GM18499 (cell line): ENCODE results near the gene ACO1.

ENCODE experiments used
- ATAC-seq: cut with Tn5 transposase; IDR thresholded peaks from one replicate; pipeline ENCODE4 v1.9.1; 2021; ENCODE audit warnings: moderate number of reproducible peaks; ENCODE audit not compliant: insufficient read depth, unreplicated experiment

Gene ACO1

DNA sequence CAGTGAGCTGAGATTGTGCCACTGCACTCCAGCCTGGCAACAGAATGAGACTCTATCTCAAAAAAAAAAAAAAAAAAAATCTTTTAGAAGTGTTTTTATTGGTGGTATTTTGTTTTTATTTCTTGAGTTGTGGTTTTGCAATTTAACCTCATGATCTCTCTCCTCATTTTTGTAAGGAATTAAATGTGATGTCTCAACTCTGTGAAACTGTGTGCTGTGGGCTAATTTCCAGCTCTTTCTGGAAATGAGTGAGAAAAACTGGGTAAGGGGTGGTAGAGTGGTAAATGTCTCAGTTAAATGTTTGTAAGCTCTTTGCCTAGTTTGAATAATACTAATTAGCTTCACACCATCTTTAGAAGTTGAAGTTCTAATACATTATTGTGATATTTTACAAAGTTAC lies 29.0 kb downstream of the ACO1 start:
- ATAC-seq, result no peak

DNA sequence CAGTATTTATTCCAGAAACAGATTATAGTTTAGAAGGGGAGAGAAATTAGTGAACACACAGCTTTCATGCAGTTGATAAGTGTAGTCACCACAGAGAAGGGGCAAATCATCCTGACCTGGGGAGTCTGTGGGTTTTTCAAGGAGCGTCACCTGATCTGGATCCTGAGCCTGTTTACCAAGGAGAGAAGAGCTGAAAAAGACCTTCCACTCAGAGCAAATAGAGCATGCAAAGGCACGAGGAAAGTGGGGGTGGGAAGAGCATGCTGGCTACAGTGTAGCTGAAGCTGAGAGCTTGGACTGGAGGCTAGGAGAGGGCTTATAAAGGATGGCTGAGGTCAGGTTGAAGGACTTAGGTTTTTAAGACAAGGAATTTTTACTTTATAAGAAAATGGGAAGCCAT lies 30.4 kb downstream of the ACO1 start:
- no peak for ATAC-seq

DNA sequence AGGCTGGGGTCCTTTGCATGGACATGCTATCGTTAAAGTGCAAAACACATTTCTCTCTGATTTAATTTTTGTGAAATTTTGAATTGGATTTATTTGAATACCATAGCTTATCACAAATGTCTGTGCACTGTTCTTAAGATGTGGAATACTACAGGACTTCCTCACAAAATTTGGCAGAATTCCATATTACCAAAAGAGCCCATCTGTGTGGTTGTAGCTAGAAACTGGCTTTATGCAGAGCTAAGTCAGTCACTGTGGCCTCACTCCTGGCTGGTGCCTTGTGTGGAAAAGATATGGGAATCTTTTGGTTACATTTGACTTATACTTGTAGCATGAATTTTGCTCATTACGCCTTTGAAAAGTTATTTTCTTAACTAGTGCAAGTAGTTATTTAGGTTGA lies 35.5 kb downstream of the ACO1 start:
- ATAC-seq, result no peak

DNA sequence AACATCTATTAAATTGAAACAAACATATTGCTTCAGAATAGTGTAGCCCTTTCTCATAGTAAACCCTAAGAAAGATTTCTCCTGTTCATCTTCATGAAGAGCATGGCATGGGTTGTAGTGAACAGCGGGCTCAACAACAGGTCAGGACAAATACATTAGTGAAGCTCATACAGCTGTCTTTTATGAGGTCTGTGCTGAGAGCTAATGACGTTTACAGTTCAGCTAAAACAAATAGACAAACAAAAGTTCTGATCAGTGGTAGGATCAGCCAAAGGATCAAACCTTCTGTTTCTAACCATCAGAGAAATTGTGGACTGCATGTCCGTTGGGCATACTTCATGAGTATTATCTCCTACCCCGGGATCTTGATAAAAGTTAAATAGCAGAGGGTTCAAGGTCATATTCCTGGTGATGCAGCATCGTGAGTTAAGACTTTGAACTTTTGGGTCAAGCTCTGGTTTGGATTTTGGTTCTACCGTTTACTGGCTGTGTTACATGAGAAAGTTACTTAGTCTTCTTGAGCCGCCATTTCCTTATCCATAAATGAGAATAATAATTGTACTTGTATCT lies 37.9 kb downstream of the ACO1 start:
- no peak for ATAC-seq

DNA sequence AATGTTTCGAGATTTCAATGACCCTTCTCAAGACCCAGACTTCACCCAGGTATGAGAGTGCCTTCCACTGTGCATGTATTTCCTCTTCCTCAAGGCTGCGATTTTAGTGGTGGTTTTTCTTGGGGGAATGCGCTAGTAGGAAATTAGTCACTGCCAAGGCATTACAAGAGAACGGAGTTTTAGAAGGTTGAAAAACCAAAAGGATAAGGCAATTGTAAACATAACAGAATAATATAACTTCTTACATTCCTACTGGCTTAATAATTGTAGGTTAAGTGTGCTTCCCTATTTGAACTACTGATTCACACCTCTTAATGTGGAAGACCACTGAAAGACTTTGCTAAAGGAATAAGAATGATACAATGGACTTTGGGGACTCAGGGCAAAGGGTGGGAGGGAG lies 38.9 kb downstream of the ACO1 start:
- no peak for ATAC-seq

DNA sequence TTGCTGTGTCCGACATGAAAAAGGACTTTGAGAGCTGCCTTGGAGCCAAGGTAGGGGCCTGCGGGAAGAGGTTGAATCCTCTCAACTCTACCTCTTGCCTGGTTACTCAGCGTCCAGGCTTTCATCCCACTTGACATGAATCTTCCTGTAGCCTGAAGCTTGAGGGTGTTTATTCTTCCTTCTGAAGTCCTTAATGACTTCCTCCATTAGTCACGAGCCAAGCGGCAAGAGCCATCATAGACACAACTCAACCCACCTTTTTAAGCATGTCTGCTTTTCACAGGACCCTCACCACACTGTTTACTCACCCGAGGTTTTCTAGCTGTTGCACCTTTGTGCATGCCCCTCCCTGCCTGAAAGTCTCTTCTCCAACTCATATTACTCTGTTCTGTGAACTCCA lies 40.2 kb downstream of the ACO1 start:
- ATAC-seq, result no peak

DNA sequence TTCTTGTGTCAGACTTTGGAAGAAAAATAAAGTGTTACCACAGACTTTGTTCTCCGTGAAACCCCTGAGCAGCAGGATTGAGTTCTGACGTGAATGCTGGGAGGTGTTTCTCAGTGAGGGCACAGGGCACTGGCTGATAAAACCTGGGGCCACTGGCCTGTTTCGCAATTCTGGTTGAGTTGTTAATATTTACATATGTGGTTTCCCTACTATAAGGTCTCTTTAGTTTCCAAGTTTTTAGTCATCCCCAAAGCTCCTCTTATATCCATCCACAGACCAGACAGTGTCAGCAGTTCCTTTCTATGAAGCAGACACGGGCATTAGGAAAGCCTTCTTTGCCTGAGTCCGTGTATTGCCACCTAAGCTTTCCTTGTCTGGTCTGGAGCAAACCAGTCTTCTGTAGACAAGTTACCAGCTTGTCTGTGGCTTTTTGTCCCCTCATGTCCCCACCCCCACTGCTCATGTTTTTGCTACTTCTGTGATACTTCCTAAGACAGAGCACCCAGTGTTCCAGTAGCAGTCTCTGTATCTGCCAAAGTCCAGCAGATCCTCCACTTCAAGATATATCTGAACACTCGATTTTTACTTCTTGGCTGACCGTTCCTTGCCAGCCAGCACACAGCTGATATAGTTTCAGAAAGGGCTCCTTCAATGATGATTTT lies 42.0 kb downstream of the ACO1 start:
- ATAC-seq, result no peak

DNA sequence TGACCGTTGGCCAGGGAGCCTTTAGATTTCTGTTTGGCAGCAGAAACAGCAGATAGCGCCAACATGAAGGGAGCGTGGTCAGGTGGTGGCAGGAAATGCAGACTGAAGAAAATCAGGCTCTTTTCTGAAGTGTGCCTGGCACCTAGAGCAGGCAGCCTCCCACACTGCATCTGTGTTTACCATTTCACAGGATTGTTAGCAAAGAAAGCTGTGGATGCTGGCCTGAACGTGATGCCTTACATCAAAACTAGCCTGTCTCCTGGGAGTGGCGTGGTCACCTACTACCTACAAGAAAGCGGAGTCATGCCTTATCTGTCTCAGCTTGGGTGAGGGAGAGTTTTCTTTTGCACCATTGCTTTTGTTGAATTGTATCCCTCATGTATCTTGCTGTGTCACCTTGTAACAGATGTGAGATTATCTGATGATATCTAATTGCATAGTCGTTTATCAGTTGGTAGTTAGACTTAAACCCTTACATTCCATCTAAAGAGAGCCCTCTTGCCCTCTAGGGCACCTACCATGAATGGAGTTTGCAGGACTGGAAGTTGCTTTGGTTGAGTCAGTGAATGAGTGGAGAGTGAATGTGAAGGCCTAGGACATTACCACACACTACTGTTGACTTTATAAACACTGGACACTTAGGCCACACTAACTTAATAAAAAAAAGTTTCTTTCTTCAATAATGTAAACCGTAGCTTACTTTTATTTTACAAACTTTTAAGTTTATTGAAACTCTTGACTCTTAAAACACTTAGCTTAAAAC lies 42.8 kb downstream of the ACO1 start:
- ATAC-seq, result no peak

DNA sequence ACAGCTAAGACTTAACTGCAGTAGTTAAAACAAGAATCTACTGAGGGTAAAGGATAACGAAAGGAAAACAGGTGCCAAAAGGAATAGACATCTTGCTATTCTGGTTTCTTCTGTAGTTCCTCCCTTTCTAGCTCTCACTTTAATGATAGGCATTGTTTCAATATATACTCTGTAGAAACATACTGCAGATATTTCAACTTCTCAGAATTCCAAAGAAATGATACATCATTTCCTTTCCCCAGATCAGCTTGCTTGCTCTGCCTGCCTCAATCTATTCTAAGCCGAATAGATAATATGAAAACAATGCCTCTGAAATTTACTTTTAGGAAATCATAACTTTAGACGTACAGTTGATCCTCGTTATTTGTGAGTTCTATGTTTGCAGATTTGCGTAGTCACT lies 46.3 kb downstream of the ACO1 start:
- ATAC-seq, result no peak

DNA sequence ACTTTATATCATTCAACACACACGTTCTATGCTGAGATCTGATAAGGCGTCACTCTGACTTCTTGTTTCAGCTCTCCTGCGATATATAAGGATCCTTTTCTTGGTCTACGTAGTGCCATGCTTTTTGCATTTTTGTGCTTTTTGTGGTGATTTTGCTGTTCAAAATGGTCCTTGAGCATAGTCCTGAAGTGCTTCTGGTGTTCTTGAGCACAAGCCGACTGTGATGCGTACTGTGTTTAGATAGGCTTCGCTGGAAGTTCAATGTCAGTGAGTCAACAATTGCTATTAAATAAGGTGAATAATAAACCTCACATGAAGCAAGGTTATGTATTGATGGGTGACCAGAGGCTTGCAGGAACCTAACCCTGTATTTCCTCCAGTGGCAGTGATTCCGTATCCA lies 46.8 kb downstream of the ACO1 start:
- no peak for ATAC-seq

DNA sequence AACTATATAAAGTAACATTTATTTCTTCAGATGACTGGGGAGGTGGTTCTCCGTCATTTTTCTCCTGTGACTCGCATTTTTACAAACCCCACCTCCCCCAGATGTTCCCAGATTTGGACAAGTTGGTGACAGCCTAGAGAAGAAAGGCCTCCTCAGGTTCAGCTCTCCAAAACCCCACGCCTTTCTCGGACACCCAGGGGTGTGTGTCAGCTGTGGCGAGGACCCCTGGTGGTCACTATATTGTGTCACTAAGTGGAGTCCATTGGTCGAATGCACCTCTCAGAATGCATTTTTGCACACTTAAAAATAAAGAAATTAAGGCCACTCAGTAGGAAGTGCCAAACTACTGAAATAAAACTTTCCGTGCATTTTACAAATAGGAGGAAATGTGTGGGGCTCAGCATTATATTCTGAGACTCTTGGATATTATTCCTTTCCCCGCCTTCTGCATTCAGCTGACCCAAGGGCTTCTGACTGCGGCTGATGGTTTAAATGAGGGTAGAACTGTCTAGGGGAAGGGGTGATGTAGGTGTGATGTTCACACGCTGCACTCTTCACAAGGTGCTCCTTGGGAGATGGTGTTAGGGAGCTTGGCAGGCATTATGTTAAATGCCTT lies 47.6 kb downstream of the ACO1 start:
- ATAC-seq, result no peak

DNA sequence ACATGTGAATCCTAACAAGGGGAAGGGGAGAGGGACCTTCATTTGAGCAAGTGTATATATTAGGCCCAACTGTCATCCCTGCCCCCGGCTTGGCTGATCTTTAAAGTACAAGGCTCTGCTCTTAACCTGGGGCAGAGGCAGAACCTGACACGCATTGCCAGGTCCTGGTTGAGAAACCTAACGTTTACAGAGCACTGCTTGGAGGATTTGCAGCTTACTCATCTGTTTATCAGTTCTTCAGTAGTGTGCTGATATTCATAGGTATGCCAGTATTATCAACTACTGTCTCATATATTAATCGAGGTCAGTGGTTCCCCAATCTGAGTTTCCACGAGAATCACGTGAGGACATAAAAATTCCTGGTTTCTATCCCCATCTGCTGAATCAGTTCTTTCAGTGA lies 50.4 kb downstream of the ACO1 start:
- ATAC-seq, result no peak

DNA sequence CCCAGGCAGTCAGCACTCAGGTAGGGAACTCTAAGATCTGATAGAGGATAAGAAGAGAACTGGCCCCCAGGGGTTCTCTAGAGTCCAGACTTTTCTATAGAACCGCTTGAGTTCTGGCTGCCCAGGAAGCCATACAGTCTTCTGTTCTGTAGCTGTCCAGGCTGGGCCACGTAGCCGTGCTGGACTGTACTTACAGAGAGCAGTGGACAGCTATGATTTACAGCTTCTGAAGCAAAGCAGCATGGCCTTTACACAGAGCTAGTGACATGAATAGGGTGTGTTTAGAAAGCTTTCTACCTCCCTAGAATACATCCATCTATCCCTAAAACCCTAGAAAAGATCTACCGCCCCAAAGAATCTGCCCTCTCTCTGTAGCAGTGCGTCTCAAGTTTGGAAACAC lies 57.2 kb downstream of the ACO1 start:
- no peak for ATAC-seq

DNA sequence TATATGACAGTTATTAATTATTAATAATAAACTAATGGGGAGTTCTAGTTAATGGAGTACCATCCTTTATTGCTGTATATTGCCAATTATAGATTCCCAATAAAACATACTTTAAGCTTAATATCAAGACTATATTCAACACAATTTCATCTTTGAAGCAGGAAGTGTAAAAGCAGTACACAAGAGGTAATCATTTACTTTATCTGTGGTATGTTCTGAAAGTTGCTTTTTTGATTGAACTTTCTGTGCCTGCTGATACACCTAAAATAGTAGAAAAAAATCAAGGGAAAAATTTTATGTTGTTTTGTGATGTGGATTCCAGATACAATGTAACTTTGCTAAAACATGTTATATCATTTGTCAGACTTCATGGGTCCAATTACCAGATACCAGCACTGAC lies 58.0 kb downstream of the ACO1 start:
- no peak for ATAC-seq

DNA sequence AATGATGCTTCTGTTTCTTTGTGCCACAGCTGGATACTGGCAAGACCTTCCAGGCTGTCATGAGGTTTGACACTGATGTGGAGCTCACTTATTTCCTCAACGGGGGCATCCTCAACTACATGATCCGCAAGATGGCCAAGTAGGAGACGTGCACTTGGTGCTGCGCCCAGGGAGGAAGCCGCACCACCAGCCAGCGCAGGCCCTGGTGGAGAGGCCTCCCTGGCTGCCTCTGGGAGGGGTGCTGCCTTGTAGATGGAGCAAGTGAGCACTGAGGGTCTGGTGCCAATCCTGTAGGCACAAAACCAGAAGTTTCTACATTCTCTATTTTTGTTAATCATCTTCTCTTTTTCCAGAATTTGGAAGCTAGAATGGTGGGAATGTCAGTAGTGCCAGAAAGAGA lies 65.5 kb downstream of the ACO1 start:
- ATAC-seq, result no peak

DNA sequence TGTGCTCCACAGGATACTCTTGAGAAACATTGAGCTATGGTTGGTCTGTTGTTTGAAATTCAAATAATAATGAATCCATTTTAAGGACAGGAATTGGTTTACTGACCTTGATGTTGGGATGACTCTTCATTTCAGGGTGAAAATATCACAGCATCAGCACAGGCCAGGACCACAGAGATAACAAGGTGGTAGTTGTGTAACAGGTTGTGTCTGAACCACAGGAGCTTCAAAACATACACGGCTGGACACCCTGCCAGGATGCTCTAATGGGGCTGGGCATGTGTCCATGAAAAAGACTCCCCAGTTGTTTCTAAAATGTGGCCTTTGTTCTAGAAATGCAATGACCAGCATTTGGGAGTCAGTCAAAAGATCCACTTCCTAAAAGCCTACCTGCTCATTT lies 69.8 kb downstream of the ACO1 start:
- ATAC-seq, result no peak

DNA sequence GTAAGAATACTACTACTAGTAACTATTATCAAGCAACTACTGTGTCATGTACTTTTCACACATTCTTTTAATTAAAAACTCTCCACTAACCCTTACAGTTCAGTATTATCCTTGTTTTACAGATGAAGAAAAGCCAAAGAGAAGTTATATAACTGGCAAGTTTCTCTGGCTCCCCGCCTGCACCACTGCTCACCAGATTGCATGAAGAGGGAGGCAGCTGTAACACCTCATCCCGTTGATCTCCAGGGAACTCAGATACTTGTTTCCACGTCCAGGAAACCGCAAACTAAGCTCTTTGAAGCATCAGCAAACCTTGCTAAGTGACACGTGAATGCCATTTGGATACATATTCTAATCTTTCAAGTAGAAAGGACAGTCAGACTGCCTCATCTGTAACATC lies 71.3 kb downstream of the ACO1 start:
- no peak for ATAC-seq

DNA sequence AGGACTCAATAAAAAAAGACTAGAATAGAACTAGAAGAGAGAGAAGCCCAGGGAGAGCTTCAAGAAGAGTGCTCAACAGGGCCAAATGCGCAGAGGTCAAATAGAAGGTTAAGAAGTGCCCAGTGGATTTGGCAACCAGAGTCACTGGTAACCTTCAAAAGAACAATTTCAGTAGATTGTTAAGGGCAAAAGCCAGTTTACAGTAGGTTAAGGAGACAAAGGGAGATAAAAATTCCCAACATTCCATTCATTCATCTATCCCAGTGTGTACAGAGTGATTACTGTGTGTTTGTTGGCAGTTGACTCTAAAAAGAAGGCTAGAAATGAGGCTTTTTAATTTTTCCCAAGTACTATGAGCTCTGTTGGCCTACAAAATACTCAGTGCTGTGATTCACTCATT lies 72.1 kb downstream of the ACO1 start:
- no peak for ATAC-seq

DNA sequence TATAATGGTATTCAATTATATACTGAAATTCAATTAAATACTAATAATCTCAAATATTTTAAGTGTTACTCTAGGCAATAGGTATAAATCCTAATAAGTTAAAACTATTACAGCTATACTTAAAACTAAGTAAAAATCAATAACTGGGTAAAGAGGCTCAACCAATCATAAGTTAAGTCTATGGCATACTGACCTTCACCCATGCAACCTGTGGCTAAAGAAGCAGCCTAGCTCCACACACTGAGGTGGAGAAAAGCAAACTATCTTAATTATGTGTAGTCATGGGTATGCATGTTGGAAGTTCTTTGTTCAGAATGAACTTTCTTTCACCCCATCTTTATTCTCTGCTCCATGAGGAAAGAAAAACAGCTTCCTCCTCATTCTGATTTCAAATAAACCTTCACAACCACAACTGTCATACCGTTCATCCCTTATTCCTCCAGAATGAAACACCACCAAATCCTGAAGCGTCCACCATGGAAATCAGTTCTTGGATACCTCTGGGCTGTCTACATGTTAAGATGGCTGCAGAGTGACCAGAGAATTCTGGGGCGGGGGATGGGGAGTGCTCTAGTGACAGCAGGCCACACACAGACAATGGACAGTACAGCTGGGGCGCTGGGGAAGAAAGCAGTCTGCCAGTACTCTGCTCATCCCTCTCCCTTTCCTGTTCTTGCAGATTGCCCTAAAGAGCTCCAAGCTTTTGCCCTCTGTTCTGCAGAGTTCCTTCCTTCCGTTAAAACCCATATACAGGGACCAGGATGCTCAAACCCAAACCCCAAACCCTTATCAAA lies 79.3 kb downstream of the ACO1 start:
- no peak for ATAC-seq

DNA sequence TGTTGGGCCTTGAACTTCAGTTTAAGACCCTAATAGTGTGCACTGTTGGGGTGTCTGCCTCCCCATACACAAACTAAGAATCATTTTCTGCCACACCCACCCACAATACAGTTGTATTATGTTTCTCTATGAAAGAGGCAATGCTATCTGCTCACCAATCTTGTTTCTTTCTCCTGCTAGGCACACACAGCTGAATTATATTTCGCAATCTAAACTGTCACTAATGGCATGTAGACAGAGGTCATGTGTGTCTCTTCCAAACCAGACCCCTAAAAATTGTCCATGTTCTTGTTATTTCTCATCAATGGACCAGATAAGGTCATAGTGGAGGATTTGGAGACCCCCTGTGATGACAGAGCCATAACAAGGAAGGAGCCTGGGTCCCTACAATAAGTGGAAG lies 84.3 kb downstream of the ACO1 start:
- no peak for ATAC-seq

DNA sequence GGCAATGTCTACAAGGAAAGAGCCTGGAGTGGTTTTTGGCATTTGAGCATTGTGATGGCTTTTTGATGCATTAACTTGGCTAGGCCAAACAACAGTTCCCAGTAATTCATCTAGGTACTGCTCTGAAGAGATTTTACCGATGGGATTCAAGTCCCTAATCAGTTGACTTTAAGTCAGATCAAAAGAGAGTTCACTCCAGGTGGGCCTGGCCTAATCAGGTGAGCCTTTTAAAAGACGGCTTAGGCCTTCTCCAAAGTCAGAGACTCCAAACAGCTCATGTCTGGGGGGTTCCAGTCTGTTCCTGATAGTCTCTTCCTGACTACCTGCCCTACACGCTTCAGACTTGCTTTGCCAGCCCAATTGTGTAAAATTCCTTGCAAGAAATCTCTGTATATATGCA lies 87.9 kb downstream of the ACO1 start:
- no peak for ATAC-seq
